Calu3 (cell line): ENCODE data around the gene MS4A4E. TPM values are rescaled to one million over a fixed set of nuclear protein-coding genes. Genes with fewer than 3 reads are reported as not detected.

Source experiments
- BruUV-seq: library from RNA; stranded (reverse); fragments of 400-500 nt; replicated peaks from 2 replicates; lab custom pipeline; 2021; lab: Mats Ljungman, UMichigan
- CTCF ChIA-PET: fragments of 300-600 bp; sonication (Branson Sonifier 250); formaldehyde crosslinking; loops from one replicate; lab custom pipeline; 2022; ENCODE audit warnings: antibody characterized with exemption; lab: Charles Lee
- DNase-seq: peaks from one replicate; pipeline ENCODE4 v3.0.0; 2022
- H3K27ac Mint-ChIP-seq: one replicate; pipeline ENCODE4 v1.8.0; 2022; ENCODE audit warnings: mixed read lengths; ENCODE audit not compliant: unreplicated experiment
- H3K27me3 Mint-ChIP-seq: one replicate; pipeline ENCODE4 v1.8.0; 2022; ENCODE audit warnings: mixed read lengths; ENCODE audit not compliant: unreplicated experiment
- H3K36me3 Mint-ChIP-seq: one replicate; pipeline ENCODE4 v1.8.0; 2022; ENCODE audit warnings: mild to moderate bottlenecking, moderate library complexity, mixed read lengths; ENCODE audit not compliant: insufficient read depth, unreplicated experiment
- H3K4me1 Mint-ChIP-seq: one replicate; pipeline ENCODE4 v1.8.0; 2022; ENCODE audit warnings: mild to moderate bottlenecking, low read depth, mixed read lengths; ENCODE audit not compliant: unreplicated experiment
- H3K4me3 Mint-ChIP-seq: one replicate; pipeline ENCODE4 v1.8.0; 2022; ENCODE audit warnings: mild to moderate bottlenecking, low read depth, moderate library complexity, mixed read lengths; ENCODE audit not compliant: unreplicated experiment
- H3K9me3 Mint-ChIP-seq: one replicate; pipeline ENCODE4 v1.8.0; 2022; ENCODE audit warnings: low read depth, mixed read lengths; ENCODE audit not compliant: unreplicated experiment
- CTCF ChIP-seq: fragments of 200-600 bp; IDR thresholded peaks from one replicate; pipeline ENCODE4 v1.8.0; 2022; ENCODE audit warnings: antibody characterized with exemption; ENCODE audit not compliant: unreplicated experiment
- intact Hi-C: fragments of 100-400 bp; cut with micrococcal nuclease; formaldehyde crosslinking; loops from one replicate; pipeline ENCODE4 v1.10.0; 2022; ENCODE audit not compliant: unreplicated experiment
- total RNA-seq: library from RNA; stranded (reverse); gene quantifications from 2 replicates; pipeline ENCODE4 v1.2.3, GENCODE V29; 2022

MS4A4E gene
- total RNA-seq, 1 experiment from 2014 or later, result not detected

GRCh38 chr11:60221181-60221580, 21.8 kb downstream of the MS4A4E start:
- intact Hi-C loops, result no loop called here
- BruUV-seq, result no TSS peak
- CTCF ChIA-PET, result no interaction called here
- Mint-ChIP-seq H3K4me1 (no peaks in the 10 kb centered on the region), H3K36me3 (no peaks in the 10 kb centered on the region), H3K27ac (no peak overlapping the region), H3K9me3 (no peaks in the 10 kb centered on the region), H3K4me3 (no peak overlapping the region), H3K27me3 (no peaks in the 10 kb centered on the region)
- no peak for DNase-seq
- no peak for TF ChIP-seq CTCF

- intact Hi-C loops, result no loop called here
- no peak for TF ChIP-seq CTCF
- H3K36me3 Mint-ChIP-seq, result no peaks in the 10 kb centered on the region
- CTCF ChIA-PET, result no interaction called here
- H3K27ac Mint-ChIP-seq, result peak overlapping the region; percentile 7
- H3K4me1 Mint-ChIP-seq, result no peaks in the 10 kb centered on the region
- no TSS peak for BruUV-seq
- H3K9me3 Mint-ChIP-seq, result peaks cover 2% of the 10 kb centered on the region
- H3K27me3 Mint-ChIP-seq, result no peaks in the 10 kb centered on the region
- no peak overlapping the region for H3K4me3 Mint-ChIP-seq
- no peak for DNase-seq
Measured at GRCh38 chr11:60214386-60214785, 28.6 kb downstream of the MS4A4E start.

GRCh38 chr11:60211206-60211605, 31.7 kb downstream of the MS4A4E start:
- no peak for DNase-seq
- peaks cover 2% of the 10 kb centered on the region for H3K9me3 Mint-ChIP-seq
- no peak overlapping the region for H3K27ac Mint-ChIP-seq
- BruUV-seq, result no TSS peak
- TF ChIP-seq CTCF, result no peak
- H3K36me3 Mint-ChIP-seq, result no peaks in the 10 kb centered on the region
- no peaks in the 10 kb centered on the region for H3K4me1 Mint-ChIP-seq
- CTCF ChIA-PET, result no interaction called here
- no peak overlapping the region for H3K4me3 Mint-ChIP-seq
- no peaks in the 10 kb centered on the region for H3K27me3 Mint-ChIP-seq
- intact Hi-C loops, result no loop called here

- BruUV-seq, result no TSS peak
- TF ChIP-seq CTCF, result no peak
- intact Hi-C loops, result no loop called here
- Mint-ChIP-seq H3K4me1 (peaks cover 8% of the 10 kb centered on the region), H3K27me3 (no peaks in the 10 kb centered on the region), H3K9me3 (peaks cover 2% of the 10 kb centered on the region), H3K27ac (no peak overlapping the region), H3K36me3 (no peaks in the 10 kb centered on the region), H3K4me3 (no peak overlapping the region)
- no peak for DNase-seq
- CTCF ChIA-PET, result no interaction called here
Measured at GRCh38 chr11:60209977-60210376, 33.0 kb downstream of the MS4A4E start.

GRCh38 chr11:60208951-60209350, 34.0 kb downstream of the MS4A4E start:
- intact Hi-C loops, result no loop called here
- DNase-seq, result no peak
- Mint-ChIP-seq H3K27me3 (no peaks in the 10 kb centered on the region), H3K9me3 (peaks cover 2% of the 10 kb centered on the region), H3K27ac (no peak overlapping the region), H3K4me1 (peaks cover 15% of the 10 kb centered on the region), H3K4me3 (no peak overlapping the region), H3K36me3 (no peaks in the 10 kb centered on the region)
- CTCF ChIA-PET, result no interaction called here
- no TSS peak for BruUV-seq
- no peak for TF ChIP-seq CTCF
